Osteoblast (primary cell): Measurements from ENCODE around the gene TFRC. TPM values are rescaled to one million over a fixed set of nuclear protein-coding genes. Genes with fewer than 3 reads are reported as not detected.
"Not testable (repeated sequence)": the region's sequence is repeated elsewhere in the genome, so short reads cannot be mapped to it uniquely, and the experiment has no call there.

Experiments
- DNase-seq: peaks from one replicate; pipeline ENCODE4 v3.0.0; 2011; ENCODE audit warnings: low spot score, mixed read lengths; ENCODE audit not compliant: insufficient read length; ENCODE audit errors: missing footprints
- H2AFZ ChIP-seq: 2 replicates; pipeline ENCODE4 v1.6.0; 2011; ENCODE audit warnings: mild to moderate bottlenecking, low read length
- H3K27ac ChIP-seq: 2 replicates; pipeline ENCODE4 v1.5.1; 2011; ENCODE audit warnings: mild to moderate bottlenecking, low read depth, low read length, moderate library complexity
- H3K27me3 ChIP-seq: 2 replicates; pipeline ENCODE4 v1.6.0; 2012; ENCODE audit warnings: mild to moderate bottlenecking, control low read depth, inconsistent platforms, low read length, moderate library complexity; ENCODE audit not compliant: insufficient read depth
- H3K36me3 ChIP-seq: 2 replicates; pipeline ENCODE4 v1.5.1; 2011; ENCODE audit warnings: mild to moderate bottlenecking, low read length, control low read depth, moderate library complexity; ENCODE audit not compliant: insufficient read depth
- H3K4me1 ChIP-seq: 2 replicates; pipeline ENCODE4 v1.5.1; 2011; ENCODE audit warnings: mild to moderate bottlenecking, low read length, control low read depth, moderate library complexity; ENCODE audit not compliant: insufficient read depth
- H3K4me2 ChIP-seq: 2 replicates; pipeline ENCODE4 v1.6.0; 2011; ENCODE audit warnings: mild to moderate bottlenecking, low read length; ENCODE audit not compliant: insufficient read depth
- H3K4me3 ChIP-seq: fragments of 200-600 bp; sonication (generic); 3 replicates; pipeline ENCODE4 v1.5.1; 2012; ENCODE audit warnings: mild to moderate bottlenecking, low read length, inconsistent platforms; ENCODE audit not compliant: insufficient read depth
- H3K79me2 ChIP-seq: 2 replicates; pipeline ENCODE4 v1.6.0; 2012; ENCODE audit warnings: mild to moderate bottlenecking, low read length, control low read depth, inconsistent platforms; ENCODE audit not compliant: insufficient read depth
- H3K9me3 ChIP-seq: 2 replicates; pipeline ENCODE4 v1.5.1; 2011; ENCODE audit warnings: low read depth, low read length, control low read depth
- H4K20me1 ChIP-seq: 2 replicates; pipeline ENCODE4 v1.6.0; 2012; ENCODE audit warnings: mild to moderate bottlenecking, low read length, control low read depth; ENCODE audit not compliant: insufficient read depth
- total RNA-seq: library from RNA; depleted of rRNA; stranded (reverse); fragments of >200 nt; gene quantifications from 2 replicates; pipeline ENCODE4 v1.2.3, GENCODE V29; 2012
- TF ChIP-seq, protein P1 (sequence below): IDR thresholded peaks from 2 replicates; pipeline ENCODE4 v1.5.1; 2011; ENCODE audit warnings: mild to moderate bottlenecking, low read depth, low read length, moderate library complexity; ENCODE audit errors: extremely low read depth

Gene TFRC
- total RNA-seq, 1 donor: 139 TPM

DNA sequence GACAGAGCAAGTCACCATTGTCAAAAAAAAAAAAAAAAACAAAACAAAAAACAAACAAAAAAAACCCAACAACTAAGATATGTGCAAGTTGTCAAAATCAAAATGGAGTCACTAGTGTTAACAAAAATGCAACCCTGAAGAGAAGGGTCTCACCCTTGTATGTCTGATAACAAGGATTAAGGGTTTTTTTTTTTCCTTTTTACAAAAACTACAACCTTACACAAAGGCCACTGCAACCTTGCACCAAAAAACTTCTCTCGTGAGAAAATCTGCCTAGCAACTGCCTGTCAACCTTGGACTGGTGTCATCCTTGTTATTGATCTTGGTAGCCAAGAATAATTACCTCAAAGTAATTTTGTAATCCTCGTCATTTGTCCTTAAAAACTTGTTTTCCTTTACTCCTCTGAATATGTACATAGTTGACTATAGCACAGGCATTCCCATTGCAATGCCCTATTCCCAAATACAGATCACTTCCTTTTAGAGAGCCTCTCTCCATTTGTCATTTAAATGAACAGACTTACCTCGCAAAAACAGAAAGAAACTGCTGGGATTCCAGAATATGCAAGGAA, 24.0 kb downstream of the TFRC start:
- H3K36me3 ChIP-seq: peaks cover 71% of the 10 kb centered on the region

GRCh38 chr3:196056371-196056770, 25.5 kb downstream of the TFRC start:
- H3K9me3 ChIP-seq, H2AFZ ChIP-seq, H3K4me2 ChIP-seq, DNase-seq, H4K20me1 ChIP-seq, H3K79me2 ChIP-seq, H3K4me3 ChIP-seq, H3K27me3 ChIP-seq, H3K27ac ChIP-seq, H3K4me1 ChIP-seq: not testable (repeated sequence)
- peaks cover 76% of the 10 kb centered on the region for H3K36me3 ChIP-seq

More for the DNA sequence above, 24.0 kb downstream of the TFRC start:
- Histone ChIP-seq H3K9me3 (no peaks in the 10 kb centered on the region), H2AFZ (no peak overlapping the region), H4K20me1 (no peaks in the 10 kb centered on the region), H3K27ac (no peak overlapping the region), H3K4me3 (no peak overlapping the region), H3K79me2 (no peaks in the 10 kb centered on the region), H3K27me3 (no peaks in the 10 kb centered on the region), H3K4me2 (no peak overlapping the region), H3K4me1 (peaks cover 5% of the 10 kb centered on the region)
- TF ChIP-seq, protein P1, sequence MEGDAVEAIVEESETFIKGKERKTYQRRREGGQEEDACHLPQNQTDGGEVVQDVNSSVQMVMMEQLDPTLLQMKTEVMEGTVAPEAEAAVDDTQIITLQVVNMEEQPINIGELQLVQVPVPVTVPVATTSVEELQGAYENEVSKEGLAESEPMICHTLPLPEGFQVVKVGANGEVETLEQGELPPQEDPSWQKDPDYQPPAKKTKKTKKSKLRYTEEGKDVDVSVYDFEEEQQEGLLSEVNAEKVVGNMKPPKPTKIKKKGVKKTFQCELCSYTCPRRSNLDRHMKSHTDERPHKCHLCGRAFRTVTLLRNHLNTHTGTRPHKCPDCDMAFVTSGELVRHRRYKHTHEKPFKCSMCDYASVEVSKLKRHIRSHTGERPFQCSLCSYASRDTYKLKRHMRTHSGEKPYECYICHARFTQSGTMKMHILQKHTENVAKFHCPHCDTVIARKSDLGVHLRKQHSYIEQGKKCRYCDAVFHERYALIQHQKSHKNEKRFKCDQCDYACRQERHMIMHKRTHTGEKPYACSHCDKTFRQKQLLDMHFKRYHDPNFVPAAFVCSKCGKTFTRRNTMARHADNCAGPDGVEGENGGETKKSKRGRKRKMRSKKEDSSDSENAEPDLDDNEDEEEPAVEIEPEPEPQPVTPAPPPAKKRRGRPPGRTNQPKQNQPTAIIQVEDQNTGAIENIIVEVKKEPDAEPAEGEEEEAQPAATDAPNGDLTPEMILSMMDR: no peak
- DNase-seq: no peak

GRCh38 chr3:196055683-196056270, 26.1 kb downstream of the TFRC start:
- TF ChIP-seq, protein P1: no peak

GRCh38 chr3:196055240-196055639, 26.6 kb downstream of the TFRC start:
- Histone ChIP-seq H3K36me3 (peaks cover 77% of the 10 kb centered on the region), H3K27ac (no peak overlapping the region)

More at GRCh38 chr3:196055683-196056270, 26.1 kb downstream of the TFRC start:
- Histone ChIP-seq H3K4me3 (no peak overlapping the region), H3K27ac (no peak overlapping the region), H3K36me3 (peaks cover 76% of the 10 kb centered on the region), H3K27me3 (no peaks in the 10 kb centered on the region), H4K20me1 (no peaks in the 10 kb centered on the region), H3K9me3 (no peaks in the 10 kb centered on the region), H2AFZ (no peak overlapping the region), H3K79me2 (no peaks in the 10 kb centered on the region), H3K4me1 (no peaks in the 10 kb centered on the region), H3K4me2 (no peak overlapping the region)
- no peak for DNase-seq

More at GRCh38 chr3:196055240-196055639, 26.6 kb downstream of the TFRC start:
- no peaks in the 10 kb centered on the region for H3K79me2 ChIP-seq
- H3K27me3 ChIP-seq: no peaks in the 10 kb centered on the region
- no peak overlapping the region for H2AFZ ChIP-seq
- no peak for DNase-seq
- H4K20me1 ChIP-seq: no peaks in the 10 kb centered on the region
- H3K4me1 ChIP-seq: no peaks in the 10 kb centered on the region
- no peak overlapping the region for H3K4me3 ChIP-seq
- no peaks in the 10 kb centered on the region for H3K9me3 ChIP-seq
- H3K4me2 ChIP-seq: no peak overlapping the region
- TF ChIP-seq, protein P1: no peak
